H9 (cell line): Measurements from ENCODE around the gene SERPINB8. TPM values are rescaled to one million over a fixed set of nuclear protein-coding genes. Genes with fewer than 3 reads are reported as not detected.

Source experiments
- DNase-seq: peaks from one replicate; pipeline ENCODE4 v3.0.0-alpha.2; 2017
- H2AFZ ChIP-seq: one replicate; pipeline ENCODE4 v1.6.1; 2013; ENCODE audit warnings: mild to moderate bottlenecking, low read length, control low read depth, moderate library complexity
- H2AK5ac ChIP-seq: 2 replicates; pipeline ENCODE4 v1.6.1; 2013; ENCODE audit warnings: low read length, control low read depth, mixed read lengths; ENCODE audit not compliant: insufficient read length
- H2BK120ac ChIP-seq: one replicate; pipeline ENCODE4 v1.6.1; 2013; ENCODE audit warnings: low read depth, mild to moderate bottlenecking, low read length, control low read depth, inconsistent platforms; ENCODE audit not compliant: poor library complexity, severe bottlenecking
- H2BK12ac ChIP-seq: 2 replicates; pipeline ENCODE4 v1.6.1; 2013; ENCODE audit warnings: low read length, control low read depth, mixed read lengths, low read depth; ENCODE audit not compliant: insufficient read length
- H2BK15ac ChIP-seq: 2 replicates; pipeline ENCODE4 v1.6.1; 2013; ENCODE audit warnings: low read depth, low read length, control low read depth
- H2BK20ac ChIP-seq: one replicate; pipeline ENCODE4 v1.6.1; 2013; ENCODE audit warnings: low read depth, mild to moderate bottlenecking, low read length, control low read depth, inconsistent platforms; ENCODE audit not compliant: poor library complexity, severe bottlenecking
- H2BK5ac ChIP-seq: 2 replicates; pipeline ENCODE4 v1.6.1; 2013; ENCODE audit warnings: low read length, control low read depth, mixed read lengths; ENCODE audit not compliant: insufficient read length
- H3K14ac ChIP-seq: 2 replicates; pipeline ENCODE4 v1.6.1; 2013; ENCODE audit warnings: low read length, control low read depth; ENCODE audit not compliant: insufficient read depth
- H3K18ac ChIP-seq: 2 replicates; pipeline ENCODE4 v1.6.1; 2013; ENCODE audit warnings: low read depth, mild to moderate bottlenecking, mixed read lengths, low read length, control low read depth; ENCODE audit not compliant: insufficient read length
- H3K23ac ChIP-seq: 2 replicates; pipeline ENCODE4 v1.6.1; 2013; ENCODE audit warnings: low read length, control low read depth, mixed read lengths, low read depth; ENCODE audit not compliant: insufficient read length
- H3K23me2 ChIP-seq: 2 replicates; pipeline ENCODE4 v1.6.1; 2013; ENCODE audit warnings: low read depth, mild to moderate bottlenecking, mixed read lengths, low read length, control low read depth; ENCODE audit not compliant: insufficient read length, poor library complexity, severe bottlenecking
- H3K27ac ChIP-seq: 2 replicates; pipeline ENCODE4 v1.5.1; 2013; ENCODE audit warnings: low read length, control low read depth, mixed read lengths, low read depth; ENCODE audit not compliant: insufficient read length
- H3K27me3 ChIP-seq: 2 replicates; pipeline ENCODE4 v1.6.1; 2013; ENCODE audit warnings: low read length, control low read depth, inconsistent platforms; ENCODE audit not compliant: insufficient read depth
- H3K4ac ChIP-seq: 2 replicates; pipeline ENCODE4 v1.6.1; 2013; ENCODE audit warnings: low read depth, mild to moderate bottlenecking, control low read depth, inconsistent platforms, low read length, moderate library complexity
- H3K4me1 ChIP-seq: 2 replicates; pipeline ENCODE4 v1.6.1; 2013; ENCODE audit warnings: low read length, control low read depth, inconsistent platforms; ENCODE audit not compliant: insufficient read depth
- H3K4me2 ChIP-seq: 2 replicates; pipeline ENCODE4 v1.6.1; 2013; ENCODE audit warnings: low read length, control low read depth, mixed read lengths; ENCODE audit not compliant: insufficient read length, insufficient read depth
- H3K56ac ChIP-seq: 2 replicates; pipeline ENCODE4 v1.6.1; 2013; ENCODE audit warnings: low read depth, mild to moderate bottlenecking, mixed read lengths, low read length, control low read depth; ENCODE audit not compliant: insufficient read length
- H3K79me1 ChIP-seq: 2 replicates; pipeline ENCODE4 v1.6.1; 2013; ENCODE audit warnings: low read depth, mild to moderate bottlenecking, moderate library complexity, low read length, control low read depth, inconsistent platforms; ENCODE audit not compliant: insufficient read depth, poor library complexity, severe bottlenecking
- H3K79me2 ChIP-seq: 2 replicates; pipeline ENCODE4 v1.6.1; 2013; ENCODE audit warnings: low read length, control low read depth, inconsistent platforms; ENCODE audit not compliant: insufficient read depth
- H3K9ac ChIP-seq: 2 replicates; pipeline ENCODE4 v1.6.1; 2013; ENCODE audit warnings: low read length, control low read depth, mixed read lengths; ENCODE audit not compliant: insufficient read length; ENCODE audit errors: extremely low read depth
- H3K9me3 ChIP-seq: one replicate; pipeline ENCODE4 v1.6.1; 2013; ENCODE audit warnings: low read depth, low read length, inconsistent platforms; ENCODE audit not compliant: control insufficient read depth
- H3T11ph ChIP-seq: one replicate; pipeline ENCODE4 v1.6.1; 2013; ENCODE audit warnings: mild to moderate bottlenecking, low read length, control low read depth, inconsistent platforms
- H4K20me1 ChIP-seq: one replicate; pipeline ENCODE4 v1.6.1; 2013; ENCODE audit not compliant: control insufficient read depth, insufficient read length, insufficient read depth
- H4K5ac ChIP-seq: 2 replicates; pipeline ENCODE4 v1.6.1; 2013; ENCODE audit warnings: low read depth, mild to moderate bottlenecking, mixed read lengths, low read length, control low read depth; ENCODE audit not compliant: insufficient read length
- H4K8ac ChIP-seq: replicated peaks from 2 replicates; pipeline ENCODE4 v1.6.1; 2013; ENCODE audit warnings: low read length, control low read depth, mixed read lengths, low read depth; ENCODE audit not compliant: insufficient read length
- H4K91ac ChIP-seq: 2 replicates; pipeline ENCODE4 v1.6.1; 2013; ENCODE audit warnings: low read depth, mild to moderate bottlenecking, moderate library complexity, mixed read lengths, low read length, control low read depth; ENCODE audit not compliant: insufficient read length
- H3K27ac Mint-ChIP-seq, 3 experiments: 2 replicates in 2 of 3; 3 replicates in 1 of 3; pipeline ENCODE4 v1.8.0; 2020 to 2021; ENCODE audit warnings: mixed read lengths in 3 of 3, mild to moderate bottlenecking in 1 of 3, moderate library complexity in 1 of 3
- H3K27me3 Mint-ChIP-seq: 2 replicates; pipeline ENCODE4 v1.8.0; 2021; ENCODE audit warnings: low read depth, mild to moderate bottlenecking, moderate library complexity, mixed read lengths
- H3K36me3 Mint-ChIP-seq, 3 experiments: 2 replicates in 2 of 3; 3 replicates in 1 of 3; pipeline ENCODE4 v1.8.0; 2020 to 2021; ENCODE audit warnings: low read depth in 3 of 3, mixed read lengths in 3 of 3; ENCODE audit not compliant: insufficient read depth in 1 of 3
- H3K4me1 Mint-ChIP-seq, 2 experiments: 2 replicates each; pipeline ENCODE4 v1.8.0; 2020; ENCODE audit warnings: mixed read lengths in 2 of 2
- H3K4me3 Mint-ChIP-seq, 2 experiments: 2 replicates in 1 of 2; 3 replicates in 1 of 2; pipeline ENCODE4 v1.8.0; 2020 to 2021; ENCODE audit warnings: mild to moderate bottlenecking in 2 of 2, mixed read lengths in 2 of 2, moderate library complexity in 1 of 2
- H3K9me3 Mint-ChIP-seq, 2 experiments: 2 replicates in 1 of 2; 3 replicates in 1 of 2; pipeline ENCODE4 v1.8.0; 2020; ENCODE audit warnings: mild to moderate bottlenecking in 2 of 2, mixed read lengths in 2 of 2, moderate library complexity in 1 of 2
- WGBS: extraction: QIAGEN DNeasy Blood & Tissue Kit; methylation state at CpG from one replicate; pipeline ENCODE4 v1.1.7; 2013; ENCODE audit warnings: missing lambda C conversion rate, low lambda C conversion rate, mixed read lengths; ENCODE audit not compliant: insufficient read length; ENCODE audit errors: extremely low coverage; 5-methylcytosine and 5-hydroxymethylcytosine counted together
- total RNA-seq: library from RNA; stranded (reverse); gene quantifications from 2 replicates; pipeline ENCODE4 v1.2.1, GENCODE V29; 2021
- TF ChIP-seq, protein P1 (sequence below): fragments of 200-600 bp; sonication (generic); conservative IDR thresholded peaks from 3 replicates; pipeline ENCODE4 v1.8.0; 2021; ENCODE audit warnings: antibody characterized with exemption, mild to moderate bottlenecking

SERPINB8 gene
- total RNA-seq, 1 experiment from 2014 or later, result 2.1 TPM

DNA sequence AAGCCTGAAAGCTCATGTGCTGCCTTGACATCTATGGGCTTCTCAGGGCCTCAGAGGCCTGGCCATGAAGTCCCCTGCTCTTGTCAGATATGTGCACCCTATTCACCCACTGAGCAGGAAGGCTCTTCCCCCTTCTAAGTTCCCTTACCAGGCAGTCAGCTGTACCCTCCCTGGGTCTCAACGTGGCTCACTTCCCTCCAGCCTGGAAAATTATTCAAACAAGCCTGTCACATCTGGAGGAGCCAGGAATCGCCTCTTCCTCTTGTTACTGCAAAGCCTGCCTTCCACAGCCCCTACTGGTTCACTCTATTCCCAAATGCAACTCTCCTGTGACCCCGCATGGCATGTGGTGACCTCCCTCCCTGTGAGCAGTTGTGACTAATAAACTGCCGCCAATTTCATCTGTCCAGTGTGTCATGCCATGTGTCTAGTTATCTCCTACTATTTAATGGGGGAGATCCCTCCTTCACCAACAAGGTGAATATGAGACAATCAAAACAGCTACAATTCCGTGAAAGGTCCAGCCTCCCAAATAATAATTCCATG lies 8.4 kb upstream of the SERPINB8 start:
- Histone ChIP-seq H3T11ph (no peak overlapping the region), H3K9ac (no peak overlapping the region), H3K79me1 (no peaks in the 10 kb centered on the region), H4K8ac (no peak overlapping the region), H4K5ac (no peak overlapping the region), H4K20me1 (no peaks in the 10 kb centered on the region), H3K9me3 (no peaks in the 10 kb centered on the region), H2BK5ac (no peak overlapping the region), H3K56ac (no peak overlapping the region), H3K4ac (no peak overlapping the region), H2BK20ac (no peak overlapping the region), H3K23me2 (no peaks in the 10 kb centered on the region), H3K4me1 (no peaks in the 10 kb centered on the region), H3K79me2 (no peaks in the 10 kb centered on the region), H3K4me2 (no peak overlapping the region), H2BK15ac (no peak overlapping the region), H2BK12ac (no peak overlapping the region), H2AFZ (no peak overlapping the region), H3K27me3 (no peaks in the 10 kb centered on the region), H4K91ac (no peak overlapping the region), H3K23ac (no peak overlapping the region), H3K14ac (no peak overlapping the region), H2BK120ac (no peak overlapping the region), H3K18ac (no peak overlapping the region), H2AK5ac (no peak overlapping the region), H3K27ac (no peak overlapping the region)
- WGBS, result no CpG with 5 or more reads among the region's 5 CpGs
- H3K9me3 Mint-ChIP-seq, result no peaks in the 10 kb centered on the region
- H3K36me3 Mint-ChIP-seq, result no peaks in the 10 kb centered on the region
- TF ChIP-seq, protein P1, sequence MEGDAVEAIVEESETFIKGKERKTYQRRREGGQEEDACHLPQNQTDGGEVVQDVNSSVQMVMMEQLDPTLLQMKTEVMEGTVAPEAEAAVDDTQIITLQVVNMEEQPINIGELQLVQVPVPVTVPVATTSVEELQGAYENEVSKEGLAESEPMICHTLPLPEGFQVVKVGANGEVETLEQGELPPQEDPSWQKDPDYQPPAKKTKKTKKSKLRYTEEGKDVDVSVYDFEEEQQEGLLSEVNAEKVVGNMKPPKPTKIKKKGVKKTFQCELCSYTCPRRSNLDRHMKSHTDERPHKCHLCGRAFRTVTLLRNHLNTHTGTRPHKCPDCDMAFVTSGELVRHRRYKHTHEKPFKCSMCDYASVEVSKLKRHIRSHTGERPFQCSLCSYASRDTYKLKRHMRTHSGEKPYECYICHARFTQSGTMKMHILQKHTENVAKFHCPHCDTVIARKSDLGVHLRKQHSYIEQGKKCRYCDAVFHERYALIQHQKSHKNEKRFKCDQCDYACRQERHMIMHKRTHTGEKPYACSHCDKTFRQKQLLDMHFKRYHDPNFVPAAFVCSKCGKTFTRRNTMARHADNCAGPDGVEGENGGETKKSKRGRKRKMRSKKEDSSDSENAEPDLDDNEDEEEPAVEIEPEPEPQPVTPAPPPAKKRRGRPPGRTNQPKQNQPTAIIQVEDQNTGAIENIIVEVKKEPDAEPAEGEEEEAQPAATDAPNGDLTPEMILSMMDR, result no peak
- no peak overlapping the region for H3K4me3 Mint-ChIP-seq
- H3K27ac Mint-ChIP-seq, result no peak overlapping the region
- no peak for DNase-seq
- H3K4me1 Mint-ChIP-seq, result no peaks in the 10 kb centered on the region
- H3K27me3 Mint-ChIP-seq, result peaks cover 3% of the 10 kb centered on the region; the same call in 1 of the 2 replicates
